SK-N-SH (cell line): Measurements from ENCODE around the gene TLDC2.

ENCODE experiments used
- POLR2AphosphoS5 ChIP-seq: IDR thresholded peaks from 2 replicates; pipeline ENCODE4 v1.6.1; 2012; ENCODE audit warnings: low read depth, low read length
- TF ChIP-seq, protein P1 (sequence below): IDR thresholded peaks from 2 replicates; pipeline ENCODE4 v1.4.0; 2012; ENCODE audit warnings: low read depth
- TF ChIP-seq, protein P2 (sequence below): IDR thresholded peaks from 2 replicates; pipeline ENCODE4 v1.6.1; 2012; ENCODE audit warnings: mild to moderate bottlenecking, low read depth, low read length, moderate library complexity
- TF ChIP-seq, protein P3 (sequence below): fragments of 150-350 bp; IDR thresholded peaks from 2 replicates; pipeline ENCODE4 v1.6.1; 2017; ENCODE audit warnings: antibody characterized with exemption, low read length, low read depth, borderline replicate concordance
- TF ChIP-seq, protein P4 (sequence below): IDR thresholded peaks from 2 replicates; pipeline ENCODE4; 2012

DNA sequence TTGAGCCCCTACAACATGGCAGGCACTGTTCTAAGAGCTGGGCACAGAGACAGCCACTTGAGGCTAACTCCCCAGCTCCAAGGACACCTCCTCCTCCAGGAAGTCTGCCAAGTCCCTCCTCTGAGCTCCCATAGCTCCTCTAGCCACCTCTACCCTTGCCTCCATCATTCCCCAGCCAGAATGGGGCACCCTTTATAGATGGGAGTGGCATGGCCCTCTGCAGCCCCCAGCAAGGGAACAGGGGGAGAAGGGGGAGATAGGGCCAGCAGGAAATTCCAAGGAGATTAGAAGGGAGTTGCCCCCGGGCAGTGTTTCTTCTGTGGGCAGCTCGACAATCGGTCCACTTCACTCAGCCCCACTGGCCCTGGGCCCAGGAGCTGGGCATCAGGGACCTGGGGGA is 19.7 kb upstream of the TLDC2 start:
- TF ChIP-seq, protein P1, sequence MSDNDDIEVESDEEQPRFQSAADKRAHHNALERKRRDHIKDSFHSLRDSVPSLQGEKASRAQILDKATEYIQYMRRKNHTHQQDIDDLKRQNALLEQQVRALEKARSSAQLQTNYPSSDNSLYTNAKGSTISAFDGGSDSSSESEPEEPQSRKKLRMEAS = no peak
- TF ChIP-seq, protein P2, sequence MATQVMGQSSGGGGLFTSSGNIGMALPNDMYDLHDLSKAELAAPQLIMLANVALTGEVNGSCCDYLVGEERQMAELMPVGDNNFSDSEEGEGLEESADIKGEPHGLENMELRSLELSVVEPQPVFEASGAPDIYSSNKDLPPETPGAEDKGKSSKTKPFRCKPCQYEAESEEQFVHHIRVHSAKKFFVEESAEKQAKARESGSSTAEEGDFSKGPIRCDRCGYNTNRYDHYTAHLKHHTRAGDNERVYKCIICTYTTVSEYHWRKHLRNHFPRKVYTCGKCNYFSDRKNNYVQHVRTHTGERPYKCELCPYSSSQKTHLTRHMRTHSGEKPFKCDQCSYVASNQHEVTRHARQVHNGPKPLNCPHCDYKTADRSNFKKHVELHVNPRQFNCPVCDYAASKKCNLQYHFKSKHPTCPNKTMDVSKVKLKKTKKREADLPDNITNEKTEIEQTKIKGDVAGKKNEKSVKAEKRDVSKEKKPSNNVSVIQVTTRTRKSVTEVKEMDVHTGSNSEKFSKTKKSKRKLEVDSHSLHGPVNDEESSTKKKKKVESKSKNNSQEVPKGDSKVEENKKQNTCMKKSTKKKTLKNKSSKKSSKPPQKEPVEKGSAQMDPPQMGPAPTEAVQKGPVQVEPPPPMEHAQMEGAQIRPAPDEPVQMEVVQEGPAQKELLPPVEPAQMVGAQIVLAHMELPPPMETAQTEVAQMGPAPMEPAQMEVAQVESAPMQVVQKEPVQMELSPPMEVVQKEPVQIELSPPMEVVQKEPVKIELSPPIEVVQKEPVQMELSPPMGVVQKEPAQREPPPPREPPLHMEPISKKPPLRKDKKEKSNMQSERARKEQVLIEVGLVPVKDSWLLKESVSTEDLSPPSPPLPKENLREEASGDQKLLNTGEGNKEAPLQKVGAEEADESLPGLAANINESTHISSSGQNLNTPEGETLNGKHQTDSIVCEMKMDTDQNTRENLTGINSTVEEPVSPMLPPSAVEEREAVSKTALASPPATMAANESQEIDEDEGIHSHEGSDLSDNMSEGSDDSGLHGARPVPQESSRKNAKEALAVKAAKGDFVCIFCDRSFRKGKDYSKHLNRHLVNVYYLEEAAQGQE = no peak
- no peak for TF ChIP-seq POLR2AphosphoS5
- TF ChIP-seq, protein P3, sequence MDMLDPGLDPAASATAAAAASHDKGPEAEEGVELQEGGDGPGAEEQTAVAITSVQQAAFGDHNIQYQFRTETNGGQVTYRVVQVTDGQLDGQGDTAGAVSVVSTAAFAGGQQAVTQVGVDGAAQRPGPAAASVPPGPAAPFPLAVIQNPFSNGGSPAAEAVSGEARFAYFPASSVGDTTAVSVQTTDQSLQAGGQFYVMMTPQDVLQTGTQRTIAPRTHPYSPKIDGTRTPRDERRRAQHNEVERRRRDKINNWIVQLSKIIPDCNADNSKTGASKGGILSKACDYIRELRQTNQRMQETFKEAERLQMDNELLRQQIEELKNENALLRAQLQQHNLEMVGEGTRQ = no peak
- TF ChIP-seq, protein P4, sequence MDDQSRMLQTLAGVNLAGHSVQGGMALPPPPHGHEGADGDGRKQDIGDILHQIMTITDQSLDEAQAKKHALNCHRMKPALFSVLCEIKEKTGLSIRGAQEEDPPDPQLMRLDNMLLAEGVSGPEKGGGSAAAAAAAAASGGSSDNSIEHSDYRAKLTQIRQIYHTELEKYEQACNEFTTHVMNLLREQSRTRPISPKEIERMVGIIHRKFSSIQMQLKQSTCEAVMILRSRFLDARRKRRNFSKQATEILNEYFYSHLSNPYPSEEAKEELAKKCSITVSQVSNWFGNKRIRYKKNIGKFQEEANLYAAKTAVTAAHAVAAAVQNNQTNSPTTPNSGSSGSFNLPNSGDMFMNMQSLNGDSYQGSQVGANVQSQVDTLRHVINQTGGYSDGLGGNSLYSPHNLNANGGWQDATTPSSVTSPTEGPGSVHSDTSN = no peak
